Hepatocyte (in vitro differentiated cells): ENCODE results near the gene SLC38A10. TPM values are rescaled to one million over a fixed set of nuclear protein-coding genes. Genes with fewer than 3 reads are reported as not detected.

ENCODE experiments used
- DNase-seq: peaks from one replicate; pipeline ENCODE4 v3.0.0-alpha.2; 2016; ENCODE audit warnings: low spot score
- H2AFZ ChIP-seq: fragments of 200-600 bp; sonication (generic); 2 replicates; pipeline ENCODE4 v1.6.0; 2016; ENCODE audit warnings: antibody characterized with exemption, mild to moderate bottlenecking
- H3K27ac ChIP-seq: fragments of 200-600 bp; sonication (generic); 2 replicates; pipeline ENCODE4 v1.5.1; 2016; ENCODE audit warnings: mild to moderate bottlenecking
- H3K27me3 ChIP-seq: fragments of 200-600 bp; sonication (generic); 2 replicates; pipeline ENCODE4 v1.6.1; 2016
- H3K36me3 ChIP-seq: fragments of 200-600 bp; sonication (generic); replicated peaks from 2 replicates; pipeline ENCODE4 v1.5.1; 2016; ENCODE audit warnings: low read depth; ENCODE audit not compliant: insufficient read depth
- H3K4me1 ChIP-seq: fragments of 200-600 bp; sonication (generic); 2 replicates; pipeline ENCODE4 v1.5.1; 2016; ENCODE audit warnings: mild to moderate bottlenecking, moderate library complexity; ENCODE audit not compliant: insufficient read depth
- H3K4me2 ChIP-seq: fragments of 200-600 bp; sonication (generic); 2 replicates; pipeline ENCODE4 v1.6.0; 2016
- H3K4me3 ChIP-seq: fragments of 200-600 bp; sonication (generic); 2 replicates; pipeline ENCODE4 v1.5.1; 2016; ENCODE audit warnings: mild to moderate bottlenecking
- H3K79me2 ChIP-seq: fragments of 200-600 bp; sonication (generic); 2 replicates; pipeline ENCODE4 v1.6.0; 2017; ENCODE audit warnings: mild to moderate bottlenecking
- H3K9me2 ChIP-seq: fragments of 200-600 bp; sonication (generic); replicated peaks from 2 replicates; pipeline ENCODE4 v1.6.0; 2017; ENCODE audit warnings: mild to moderate bottlenecking; ENCODE audit not compliant: insufficient read depth
- H3K9me3 ChIP-seq: fragments of 200-600 bp; sonication (generic); 2 replicates; pipeline ENCODE4 v1.5.1; 2016; ENCODE audit warnings: low read depth, mild to moderate bottlenecking
- H4K20me1 ChIP-seq: fragments of 200-600 bp; sonication (generic); 2 replicates; pipeline ENCODE4 v1.6.0; 2016; ENCODE audit warnings: mild to moderate bottlenecking; ENCODE audit not compliant: insufficient read depth, poor library complexity, severe bottlenecking
- CTCF ChIP-seq: fragments of 200-600 bp; sonication (generic); IDR thresholded peaks from 2 replicates; pipeline ENCODE4 v1.5.1; 2016; ENCODE audit warnings: antibody characterized with exemption, mild to moderate bottlenecking; ENCODE audit not compliant: poor library complexity
- EZH2 ChIP-seq: fragments of 200-600 bp; sonication (generic); IDR thresholded peaks from 2 replicates; pipeline ENCODE4 v1.6.1; 2016; ENCODE audit warnings: antibody characterized with exemption, mild to moderate bottlenecking, borderline replicate concordance
- EZH2phosphoT487 ChIP-seq: fragments of 200-600 bp; sonication (generic); IDR thresholded peaks from one replicate; pipeline ENCODE4 v1.6.1; 2018; ENCODE audit warnings: antibody characterized with exemption, mild to moderate bottlenecking, low read depth, moderate library complexity; ENCODE audit not compliant: unreplicated experiment, severe bottlenecking
- WGBS: methylation state at CpG from one replicate; pipeline ENCODE4 v1.1.6; 2016; ENCODE audit warnings: low lambda C conversion rate; ENCODE audit errors: missing lambda C conversion rate; 5-methylcytosine and 5-hydroxymethylcytosine counted together
- polyA plus RNA-seq: library from polyadenylated mRNA; unstranded; fragments of >200 nt; fragmentation: Nextera tagmentation; extraction: Ambion mirVana; gene quantifications from 2 replicates; pipeline ENCODE4 v1.2.1, GENCODE V29; 2016
- total RNA-seq: library from RNA; depleted of rRNA; stranded (reverse); fragments of >200 nt; gene quantifications from 2 replicates; pipeline ENCODE4 v1.2.3, GENCODE V29; 2014

SLC38A10 gene
- total RNA-seq (71.3 and 91.4 TPM in 2 replicates), polyA plus RNA-seq (123 and 124 TPM in 2 replicates)

- TF ChIP-seq CTCF (no peak), EZH2phosphoT487 (no peak), EZH2 (no peak)
- 1% methylated on average over 50 of the region's 59 CpGs for whole genome bisulfite sequencing
- Histone ChIP-seq H3K4me2 (peak within 1 kb of the TSS; percentile 86), H3K9me2 (no peaks in the 10 kb centered on the region), H2AFZ (peak within 1 kb of the TSS; percentile 72), H3K9me3 (no peaks in the 10 kb centered on the region), H3K27me3 (no peaks in the 10 kb centered on the region), H3K36me3 (no peaks in the 10 kb centered on the region), H3K4me3 (peak within 1 kb of the TSS; percentile 81), H3K4me1 (peaks cover 13% of the 10 kb centered on the region), H3K79me2 (peaks cover 53% of the 10 kb centered on the region), H3K27ac (peak within 1 kb of the TSS; percentile 84), H4K20me1 (peaks cover 9% of the 10 kb centered on the region)
- DNase-seq: peak; percentile 95
These were observed at the start of gene SLC38A10 for GRCh38 chr17:81295031-81295675. SLC38A10 (minus strand) TSS chr17:81295307; CDS start chr17:81294921, 386 bp downstream.

GRCh38 chr17:81342269-81343070 lies 47.4 kb upstream of the SLC38A10 start:
- Histone ChIP-seq H4K20me1 (no peaks in the 10 kb centered on the region), H3K27me3 (no peaks in the 10 kb centered on the region), H3K4me1 (peaks cover 45% of the 10 kb centered on the region), H3K27ac (peak overlapping the region; percentile 99), H3K4me2 (peak overlapping the region; percentile 92), H3K79me2 (peaks cover 92% of the 10 kb centered on the region), H2AFZ (no peak overlapping the region), H3K4me3 (peak overlapping the region; percentile 73), H3K9me2 (no peaks in the 10 kb centered on the region), H3K36me3 (no peaks in the 10 kb centered on the region), H3K9me3 (no peaks in the 10 kb centered on the region)
- peak; percentile 92 for TF ChIP-seq EZH2phosphoT487
- TF ChIP-seq CTCF: no peak
- peak; percentile 50 for DNase-seq
- 2% methylated on average over 54 of the region's 55 CpGs for WGBS

GRCh38 chr17:81341516-81342268 lies 46.6 kb upstream of the SLC38A10 start:
- peak overlapping the region; percentile 92 for H3K4me2 ChIP-seq
- peak overlapping the region; percentile 99 for H3K27ac ChIP-seq
- no peaks in the 10 kb centered on the region for H3K36me3 ChIP-seq
- peak; percentile 58 for DNase-seq
- no peaks in the 10 kb centered on the region for H3K27me3 ChIP-seq
- TF ChIP-seq EZH2: no peak
- no peak for TF ChIP-seq EZH2phosphoT487
- TF ChIP-seq CTCF: no peak
- H3K4me3 ChIP-seq: peak overlapping the region; percentile 73
- no peak overlapping the region for H2AFZ ChIP-seq
- H3K9me2 ChIP-seq: no peaks in the 10 kb centered on the region
- WGBS: 5% methylated on average over 64 of the region's 83 CpGs
- no peaks in the 10 kb centered on the region for H3K9me3 ChIP-seq
- H3K79me2 ChIP-seq: peaks cover 92% of the 10 kb centered on the region
- H3K4me1 ChIP-seq: peaks cover 45% of the 10 kb centered on the region
- no peaks in the 10 kb centered on the region for H4K20me1 ChIP-seq
